Esophagus squamous epithelium (tissue), 5 donors: ENCODE results near the gene ELF2. TPM values are rescaled to one million over a fixed set of nuclear protein-coding genes. Genes with fewer than 3 reads are reported as not detected.
"Not testable (repeated sequence)": the region's sequence is repeated elsewhere in the genome, so short reads cannot be mapped to it uniquely, and the experiment has no call there.

Source experiments
- DNase-seq: peaks from one replicate; lab custom pipeline; 2025; lab: John Stamatoyannopoulos, UW
- H3K27ac ChIP-seq, 4 donors: fragments of 200-600 bp; sonication (generic); one replicate each; pipeline ENCODE4 v1.5.1; 2016 to 2019; ENCODE audit warnings: mild to moderate bottlenecking in 1 of 4
- H3K27me3 ChIP-seq, 4 donors: fragments of 200-600 bp; sonication (generic); 1 replicate in 3 of 4; 2 replicates in 1 of 4; pipeline versions ENCODE4 v1.5.1 to v1.6.0; 2017 to 2021; ENCODE audit warnings: antibody characterized with exemption in 1 of 4
- H3K36me3 ChIP-seq, 3 donors: fragments of 200-600 bp; sonication (generic); one replicate each; pipeline ENCODE4 v1.5.1; 2016 to 2019
- H3K4me1 ChIP-seq, 3 donors: fragments of 200-600 bp; sonication (generic); one replicate each; pipeline ENCODE4 v1.5.1; 2017 to 2019
- H3K4me3 ChIP-seq, 4 donors: fragments of 200-600 bp; sonication (generic); 1 replicate in 3 of 4; 2 replicates in 1 of 4; pipeline ENCODE4 v1.5.1; 2016 to 2019; ENCODE audit warnings: mild to moderate bottlenecking in 2 of 4, moderate library complexity in 1 of 4
- H3K9me3 ChIP-seq, 3 donors: fragments of 200-600 bp; sonication (generic); one replicate each; pipeline ENCODE4 v1.5.1; 2016 to 2019
- CTCF ChIP-seq, 6 experiments: fragments of 450-650 bp in 4 of 6; fragments of 200-600 bp in 2 of 6; sonication (generic) in 2 of 6; IDR thresholded peaks; one replicate each; pipeline ENCODE4 v1.5.1; 2016 to 2019; ENCODE audit warnings: antibody characterized with exemption in 6 of 6, mild to moderate bottlenecking in 4 of 6, moderate library complexity in 4 of 6
- POLR2A ChIP-seq, 4 donors: fragments of 450-650 bp; IDR thresholded peaks; one replicate each; pipeline ENCODE4 v1.6.1; 2017; ENCODE audit warnings: antibody characterized with exemption in 4 of 4, mild to moderate bottlenecking in 4 of 4, moderate library complexity in 3 of 4
- WGBS, 2 donors: methylation state at CpG; one replicate each; pipeline ENCODE4 v1.1.5; 2018; 5-methylcytosine and 5-hydroxymethylcytosine counted together
- intact Hi-C: fragments of 100-400 bp; cut with DNase I; formaldehyde crosslinking; loops from one replicate; pipeline ENCODE4 v1.15.0; 2022
- total RNA-seq, 4 donors: library from RNA; depleted of rRNA; stranded (reverse); fragments of >200 nt; gene quantifications; one replicate each; pipeline ENCODE4 v1.1.0, GENCODE V29; 2016
- donor health status: DM: yes; HTN: yes; CAD: no.

Gene ELF2
- total RNA-seq, 4 donors from 2014 or later = 17.6 to 47.3 (median 22.1) TPM

GRCh38 chr4:139028191-139028661 is 148.8 kb downstream of the ELF2 start:
- Histone ChIP-seq H3K4me3 (no peak overlapping the region), H3K27ac (no peak overlapping the region), H3K27me3 (no peaks in the 10 kb centered on the region), H3K4me1 (peaks cover 0 to 21% (median 3%) of the 10 kb centered on the region in 3 donors), H3K36me3 (peaks cover 0 to 10% (median 0%) of the 10 kb centered on the region in 3 donors), H3K9me3 (no peaks in the 10 kb centered on the region)
- TF ChIP-seq CTCF (IDR thresholded peaks at IDR 0.05) = no peak
- no peak for TF ChIP-seq POLR2A (IDR thresholded peaks at IDR 0.05)
- 56 to 74% methylated on average over 1 to 11 of the region's 11 CpGs for WGBS, 2 donors
- DNase-seq = no peak
- intact Hi-C loops = no loop called here

- WGBS, 2 donors = 78 to 84% methylated on average over 5 of the region's 5 CpGs
Measured at GRCh38 chr4:139027776-139028175, 149.2 kb downstream of the ELF2 start.

GRCh38 chr4:139025841-139026240 is 151.2 kb downstream of the ELF2 start:
- H3K4me1 ChIP-seq = peaks cover 0 to 16% (median 2%) of the 10 kb centered on the region in 3 donors
- no peak for TF ChIP-seq CTCF (IDR thresholded peaks at IDR 0.05)
- no peak for TF ChIP-seq POLR2A (IDR thresholded peaks at IDR 0.05)
- H3K27me3 ChIP-seq = no peaks in the 10 kb centered on the region
- no peaks in the 10 kb centered on the region for H3K9me3 ChIP-seq
- no peak for DNase-seq
- no peak overlapping the region for H3K27ac ChIP-seq
- intact Hi-C loops = no loop called here
- 84 to 94% methylated on average over 1 of the region's 1 CpG for WGBS, 2 donors
- H3K36me3 ChIP-seq = peaks cover 0 to 10% (median 0%) of the 10 kb centered on the region in 3 donors
- H3K4me3 ChIP-seq = no peak overlapping the region

More at GRCh38 chr4:139027776-139028175, 149.2 kb downstream of the ELF2 start:
- Histone ChIP-seq H3K4me3 (no peak overlapping the region), H3K27ac (no peak overlapping the region), H3K9me3 (no peaks in the 10 kb centered on the region), H3K36me3 (peaks cover 0 to 10% (median 0%) of the 10 kb centered on the region in 3 donors), H3K27me3 (no peaks in the 10 kb centered on the region), H3K4me1 (peaks cover 0 to 21% (median 3%) of the 10 kb centered on the region in 3 donors)
- TF ChIP-seq POLR2A (IDR thresholded peaks at IDR 0.05) (no peak), CTCF (IDR thresholded peaks at IDR 0.05) (no peak)
- DNase-seq = no peak
- intact Hi-C loops = no loop called here

- DNase-seq = no peak
- intact Hi-C loops = no loop called here
- Histone ChIP-seq H3K27ac (no peak overlapping the region), H3K36me3 (peaks cover 0 to 10% (median 0%) of the 10 kb centered on the region in 3 donors), H3K27me3 (no peaks in the 10 kb centered on the region), H3K9me3 (no peaks in the 10 kb centered on the region), H3K4me3 (no peak overlapping the region), H3K4me1 (peaks cover 0 to 5% (median 0%) of the 10 kb centered on the region in 3 donors)
- TF ChIP-seq CTCF (IDR thresholded peaks at IDR 0.05) (no peak), POLR2A (IDR thresholded peaks at IDR 0.05) (no peak)
- WGBS, 2 donors = 71 to 77% methylated on average over 9 of the region's 9 CpGs
Measured at GRCh38 chr4:139024686-139025085, 152.3 kb downstream of the ELF2 start.

- Histone ChIP-seq H3K36me3 (peaks cover 0 to 2% (median 0%) of the 10 kb centered on the region in 3 donors), H3K4me3 (no peak overlapping the region)
- intact Hi-C loops = no loop called here
Measured at GRCh38 chr4:139022835-139023234, 154.2 kb downstream of the ELF2 start.

GRCh38 chr4:139021071-139021470 is 155.9 kb downstream of the ELF2 start:
- H3K36me3 ChIP-seq, H3K27ac ChIP-seq, intact Hi-C loops, H3K9me3 ChIP-seq, H3K4me3 ChIP-seq, DNase-seq, H3K27me3 ChIP-seq: not testable (repeated sequence)
- H3K4me1 ChIP-seq = peaks cover 0 to 35% (median 11%) of the 10 kb centered on the region in 3 donors
- 82 to 92% methylated on average over 10 to 11 of the region's 12 CpGs for WGBS, 2 donors

More at GRCh38 chr4:139022835-139023234, 154.2 kb downstream of the ELF2 start:
- Histone ChIP-seq H3K4me1 (peaks cover 0 to 21% (median 7%) of the 10 kb centered on the region in 3 donors), H3K9me3 (no peaks in the 10 kb centered on the region), H3K27ac (no peak overlapping the region), H3K27me3 (no peaks in the 10 kb centered on the region)
- 90 to 97% methylated on average over 5 of the region's 5 CpGs for WGBS, 2 donors
- DNase-seq = no peak
- no peak for TF ChIP-seq POLR2A (IDR thresholded peaks at IDR 0.05)
- no peak for TF ChIP-seq CTCF (IDR thresholded peaks at IDR 0.05)
